ENCODE data around the gene PCSK6.
"Not testable (repeated sequence)": the region's sequence is repeated elsewhere in the genome, so short reads cannot be mapped to it uniquely, and the experiment has no call there.

The PCSK6 gene

DNA sequence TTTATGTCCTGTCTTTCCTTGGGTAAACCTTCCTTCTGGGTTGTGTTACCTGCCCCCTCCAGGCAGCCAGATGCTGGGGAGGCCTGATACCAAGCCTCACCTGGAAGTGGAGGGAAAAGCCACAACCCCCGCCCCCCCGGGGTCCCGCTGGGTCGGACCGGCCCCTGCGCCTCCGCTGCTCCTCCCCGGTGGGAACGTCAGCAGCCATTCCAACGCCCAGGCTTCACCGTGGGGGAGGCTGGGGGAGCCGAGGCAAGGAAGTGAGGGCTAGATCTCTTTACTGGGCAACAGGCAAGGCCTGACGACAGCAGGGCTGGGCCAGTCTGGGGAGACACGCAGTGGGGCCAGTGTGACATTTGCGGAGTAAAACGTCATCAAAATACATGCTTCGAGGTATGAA is 141.5 kb downstream of the PCSK6 start:
- H3K27ac ChIP-seq, result no peak overlapping the region
- TF ChIP-seq CTCF (IDR thresholded peaks at IDR 0.05), result no peak
- H3K4me3 ChIP-seq, result no peak overlapping the region
- DNase-seq (ENCODE audit: low spot score), result no peak

- Histone ChIP-seq H3K27ac (no peak overlapping the region), H3K4me3 (no peak overlapping the region)
- no peak for TF ChIP-seq CTCF (IDR thresholded peaks at IDR 0.05)
- DNase-seq (ENCODE audit: low spot score), result no peak
Measured at GRCh38 chr15:101347454-101347853, 142.1 kb downstream of the PCSK6 start.

GRCh38 chr15:101346928-101347327 is 142.6 kb downstream of the PCSK6 start:
- Histone ChIP-seq H3K4me3 (no peak overlapping the region), H3K27ac (no peak overlapping the region)
- TF ChIP-seq CTCF (IDR thresholded peaks at IDR 0.05), result no peak
- no peak for DNase-seq (ENCODE audit: low spot score)

DNA sequence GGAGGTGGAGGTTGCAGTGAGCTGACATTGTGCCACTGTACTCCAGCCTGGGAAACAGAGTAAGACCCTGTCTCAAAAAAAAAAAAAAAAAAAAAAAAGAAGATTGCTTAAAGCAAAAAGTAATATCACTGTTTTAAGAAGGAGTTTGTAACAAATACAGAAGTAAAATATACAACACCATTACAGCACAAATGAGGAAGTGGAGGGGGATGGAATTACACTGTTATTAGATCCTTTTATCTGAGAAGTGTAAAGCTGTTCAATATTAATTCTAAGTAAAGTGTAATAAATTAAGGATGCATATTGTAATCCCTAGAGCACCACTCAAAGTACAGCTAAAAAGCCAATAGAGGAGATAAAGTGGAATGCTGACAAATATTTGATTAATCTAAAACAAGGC is 147.5 kb downstream of the PCSK6 start:
- Histone ChIP-seq H3K27ac (no peak overlapping the region), H3K4me3 (no peak overlapping the region)
- DNase-seq (ENCODE audit: low spot score), result no peak
- TF ChIP-seq CTCF (IDR thresholded peaks at IDR 0.05), result no peak

GRCh38 chr15:101338502-101339057 is 150.9 kb downstream of the PCSK6 start:
- no peak for DNase-seq (ENCODE audit: low spot score)
- Histone ChIP-seq H3K27ac (no peak overlapping the region), H3K4me3 (no peak overlapping the region)
- TF ChIP-seq CTCF (IDR thresholded peaks at IDR 0.05), result no peak

DNA sequence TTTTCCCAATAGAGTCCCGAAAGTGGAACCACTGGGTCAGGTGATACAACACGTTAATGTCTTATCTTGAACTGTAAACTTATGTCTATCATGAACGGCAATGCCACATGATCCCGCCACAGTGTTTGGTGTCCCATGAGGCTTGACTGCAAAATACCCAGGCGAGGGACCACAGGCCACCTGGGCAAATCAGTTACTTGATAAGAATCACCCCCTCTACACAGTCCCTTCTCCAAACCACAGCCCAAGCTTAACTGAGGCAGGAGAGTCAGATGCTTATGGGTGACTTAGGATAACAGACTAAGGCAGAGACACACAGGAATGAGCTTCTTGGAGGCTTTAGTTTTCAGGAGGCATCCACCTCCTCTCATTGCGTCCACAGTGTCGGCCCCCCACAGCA is 151.5 kb downstream of the PCSK6 start:
- no peak for TF ChIP-seq CTCF (IDR thresholded peaks at IDR 0.05)
- H3K27ac ChIP-seq, result no peak overlapping the region
- no peak overlapping the region for H3K4me3 ChIP-seq
- no peak for DNase-seq (ENCODE audit: low spot score)

- not testable (repeated sequence) for H3K4me3 ChIP-seq; H3K27ac ChIP-seq; DNase-seq (ENCODE audit: low spot score)
Measured at GRCh38 chr15:101333907-101334789, 155.4 kb downstream of the PCSK6 start.

All from coronary artery (tissue), 2 donors.